ENCODE measurements around the gene DYNC1H1. TPM values are rescaled to one million over a fixed set of nuclear protein-coding genes. Genes with fewer than 3 reads are reported as not detected.
"Not testable (repeated sequence)": the region's sequence is repeated elsewhere in the genome, so short reads cannot be mapped to it uniquely, and the experiment has no call there.

The DYNC1H1 gene
- total RNA-seq, 2 experiments from 2014 or later: 223 to 241 TPM

DNA sequence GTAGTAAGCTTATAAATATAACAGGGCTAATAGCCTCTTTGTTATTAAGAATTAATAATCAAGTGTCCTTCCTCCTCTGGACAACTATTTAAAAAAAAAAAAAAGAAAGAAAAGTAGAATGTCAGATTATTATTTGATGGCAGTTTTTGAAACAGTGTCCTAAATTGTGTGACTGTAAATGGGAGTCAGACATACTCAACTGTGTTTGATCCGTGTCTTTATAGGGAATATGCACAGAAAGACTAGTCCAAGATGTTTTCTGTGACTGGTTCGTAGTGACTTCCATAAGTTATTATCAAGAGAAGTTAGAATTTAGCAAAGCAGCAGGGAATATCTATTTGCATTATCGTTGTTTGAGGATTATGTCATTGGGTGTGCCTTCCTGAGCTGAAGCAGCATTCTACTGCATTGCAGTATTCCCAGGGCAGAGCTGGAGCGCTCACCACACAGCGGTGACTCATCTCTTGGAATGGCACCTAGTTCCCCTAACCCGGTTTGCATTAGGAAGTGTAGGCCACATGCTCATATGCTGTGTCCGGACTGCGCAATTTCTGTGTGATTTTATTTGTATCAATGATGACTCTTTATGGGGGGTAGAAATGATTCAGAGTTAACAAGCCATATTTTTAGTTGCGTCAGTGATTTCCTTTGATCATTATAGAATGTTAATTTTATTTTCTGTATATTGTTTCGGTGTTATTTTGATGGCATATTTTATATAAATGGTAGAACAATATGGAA lies 7.9 kb downstream of the DYNC1H1 start:
- DNase-seq: no peak

GRCh38 chr14:101973356-101973755 lies 9.0 kb downstream of the DYNC1H1 start:
- H3K4me3 Mint-ChIP-seq: no peak overlapping the region
- H3K4me1 Mint-ChIP-seq: peaks cover 27% of the 10 kb centered on the region
- no peak for DNase-seq
- CTCF ChIA-PET: no interaction called here
- peaks cover 40% of the 10 kb centered on the region for H3K36me3 Mint-ChIP-seq (ENCODE audit: low read depth)
- H3K27me3 Mint-ChIP-seq: no peaks in the 10 kb centered on the region
- no peak overlapping the region for H3K27ac Mint-ChIP-seq
- H3K9me3 Mint-ChIP-seq: no peaks in the 10 kb centered on the region
- POLR2A ChIA-PET: no interaction called here

More for the DNA sequence above, 7.9 kb downstream of the DYNC1H1 start:
- Mint-ChIP-seq H3K27me3 (no peaks in the 10 kb centered on the region), H3K4me3 (no peak overlapping the region), H3K27ac (no peak overlapping the region), H3K36me3 (ENCODE audit: low read depth) (peaks cover 40% of the 10 kb centered on the region), H3K9me3 (no peaks in the 10 kb centered on the region), H3K4me1 (peaks cover 34% of the 10 kb centered on the region)
- POLR2A ChIA-PET: no interaction called here
- CTCF ChIA-PET: interaction anchor here (0.7 to 1.1 kb wide), 2 partner anchors 13 to 71 kb away, joined by 3 read pairs; no protein-coding TSS in a partner anchor

DNA sequence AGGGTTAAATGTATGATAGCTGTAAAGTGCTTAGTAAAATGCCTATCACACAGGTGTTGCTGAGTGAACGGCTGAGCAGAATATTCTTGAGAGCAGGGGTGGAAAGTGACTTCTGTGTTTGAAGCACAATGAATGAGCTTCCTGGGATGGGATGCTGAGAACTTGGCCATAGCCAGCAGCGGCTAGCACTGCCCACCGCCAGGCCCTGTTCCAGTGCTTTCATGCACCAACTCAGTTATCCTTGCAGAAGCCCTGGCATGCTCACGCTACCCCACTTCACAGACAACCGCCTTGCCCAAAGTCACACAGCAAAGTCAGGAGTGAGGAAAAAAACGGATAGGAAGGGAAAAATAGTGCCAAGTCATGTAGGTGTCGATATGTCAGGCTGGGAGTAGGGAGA lies 10.9 kb downstream of the DYNC1H1 start:
- no peak for DNase-seq
- Mint-ChIP-seq H3K4me1 (peaks cover 19% of the 10 kb centered on the region), H3K9me3 (no peaks in the 10 kb centered on the region), H3K27me3 (no peaks in the 10 kb centered on the region), H3K27ac (no peak overlapping the region), H3K36me3 (ENCODE audit: low read depth) (peaks cover 48% of the 10 kb centered on the region), H3K4me3 (no peak overlapping the region)
- ChIA-PET POLR2A (no interaction called here), CTCF (no interaction called here)

GRCh38 chr14:101977311-101978071 lies 13.1 kb downstream of the DYNC1H1 start:
- no peak overlapping the region for H3K4me3 Mint-ChIP-seq
- no peak for DNase-seq
- no peak overlapping the region for H3K27ac Mint-ChIP-seq
- H3K9me3 Mint-ChIP-seq: no peaks in the 10 kb centered on the region
- peaks cover 53% of the 10 kb centered on the region for H3K36me3 Mint-ChIP-seq (ENCODE audit: low read depth)
- no peaks in the 10 kb centered on the region for H3K27me3 Mint-ChIP-seq
- CTCF ChIA-PET: interaction anchor here (0.6 to 1.6 kb wide), 2 partner anchors 82 to 120 kb away, joined by 3 read pairs; no protein-coding TSS in a partner anchor
- POLR2A ChIA-PET: no interaction called here
- H3K4me1 Mint-ChIP-seq: peaks cover 8% of the 10 kb centered on the region

DNA sequence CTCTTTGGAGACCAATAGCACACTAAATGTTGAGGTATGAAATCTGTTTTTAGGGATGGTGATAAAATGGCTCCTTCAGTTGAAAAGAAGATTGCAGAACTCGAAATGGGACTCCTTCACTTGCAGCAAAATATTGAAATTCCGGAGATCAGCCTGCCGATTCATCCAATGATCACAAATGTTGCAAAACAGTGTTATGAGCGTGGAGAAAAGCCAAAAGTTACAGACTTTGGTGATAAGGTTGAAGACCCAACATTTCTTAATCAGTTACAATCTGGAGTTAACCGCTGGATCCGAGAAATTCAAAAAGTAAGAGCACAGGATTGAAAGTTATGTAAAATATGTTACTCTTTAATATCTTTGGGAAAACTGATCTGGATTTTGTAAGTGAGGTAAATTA lies 15.3 kb downstream of the DYNC1H1 start:
- Mint-ChIP-seq H3K4me1 (peaks cover 2% of the 10 kb centered on the region), H3K9me3 (no peaks in the 10 kb centered on the region), H3K4me3 (no peak overlapping the region), H3K27ac (no peak overlapping the region), H3K27me3 (no peaks in the 10 kb centered on the region), H3K36me3 (ENCODE audit: low read depth) (peaks cover 68% of the 10 kb centered on the region)
- DNase-seq: no peak
- ChIA-PET POLR2A (no interaction called here), CTCF (no interaction called here)

GRCh38 chr14:101980251-101980650 lies 15.9 kb downstream of the DYNC1H1 start:
- no peaks in the 10 kb centered on the region for H3K27me3 Mint-ChIP-seq
- no peak for DNase-seq
- no peak overlapping the region for H3K4me3 Mint-ChIP-seq
- H3K27ac Mint-ChIP-seq: no peak overlapping the region
- peaks cover 66% of the 10 kb centered on the region for H3K36me3 Mint-ChIP-seq (ENCODE audit: low read depth)
- ChIA-PET CTCF (no interaction called here), POLR2A (no interaction called here)
- H3K4me1 Mint-ChIP-seq: peaks cover 2% of the 10 kb centered on the region
- H3K9me3 Mint-ChIP-seq: no peaks in the 10 kb centered on the region

GRCh38 chr14:101980700-101981099 lies 16.3 kb downstream of the DYNC1H1 start:
- no peak overlapping the region for H3K27ac Mint-ChIP-seq
- DNase-seq: no peak

DNA sequence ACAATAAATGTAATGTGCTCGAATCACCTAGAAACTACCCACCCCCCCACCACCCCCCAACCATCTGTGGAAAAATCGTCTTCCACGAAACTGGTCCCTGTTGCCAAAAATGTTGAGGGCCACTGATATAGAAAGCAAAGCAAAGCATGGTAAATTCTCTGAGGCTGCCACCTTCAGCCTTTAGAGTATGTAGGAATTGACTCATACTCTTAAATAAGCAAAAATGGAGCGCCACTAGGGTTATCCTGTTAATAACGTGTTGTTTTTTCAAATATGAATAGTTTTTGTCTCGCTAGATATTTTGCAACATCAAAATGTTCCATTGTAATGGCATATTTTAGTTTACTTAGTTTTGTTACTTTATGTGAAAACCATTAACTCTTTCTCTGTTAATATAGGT lies 18.2 kb downstream of the DYNC1H1 start:
- Mint-ChIP-seq H3K36me3 (ENCODE audit: low read depth) (peaks cover 75% of the 10 kb centered on the region), H3K4me3 (no peak overlapping the region), H3K4me1 (peaks cover 2% of the 10 kb centered on the region), H3K27ac (no peak overlapping the region), H3K27me3 (no peaks in the 10 kb centered on the region), H3K9me3 (no peaks in the 10 kb centered on the region)
- ChIA-PET CTCF (no interaction called here), POLR2A (no interaction called here)
- DNase-seq: no peak

More at GRCh38 chr14:101980700-101981099, 16.3 kb downstream of the DYNC1H1 start:
- Mint-ChIP-seq H3K9me3 (no peaks in the 10 kb centered on the region), H3K36me3 (ENCODE audit: low read depth) (peaks cover 68% of the 10 kb centered on the region), H3K4me1 (peaks cover 2% of the 10 kb centered on the region), H3K4me3 (no peak overlapping the region), H3K27me3 (no peaks in the 10 kb centered on the region)
- ChIA-PET CTCF (no interaction called here), POLR2A (no interaction called here)

DNA sequence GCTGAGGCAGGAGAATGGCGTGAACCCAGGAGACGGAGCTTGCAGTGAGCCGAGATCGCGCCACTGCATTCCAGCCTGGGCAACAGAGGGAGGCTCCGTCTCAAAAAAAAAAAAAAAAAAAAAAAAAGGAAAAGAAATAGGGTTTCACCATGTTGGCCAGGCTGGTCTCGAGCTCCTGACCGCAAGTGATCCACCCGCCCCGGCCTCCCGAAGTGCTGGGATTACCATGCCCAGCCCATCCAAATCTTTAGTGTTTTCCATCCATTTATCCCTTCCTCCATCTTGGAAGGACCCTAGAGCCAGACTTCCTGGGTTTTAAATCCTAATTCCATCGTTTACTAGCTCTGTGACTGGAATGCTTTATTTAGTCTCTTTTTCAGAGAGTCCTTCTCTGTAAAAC lies 20.5 kb downstream of the DYNC1H1 start:
- POLR2A ChIA-PET, H3K27ac Mint-ChIP-seq, DNase-seq, H3K27me3 Mint-ChIP-seq, H3K4me3 Mint-ChIP-seq, H3K9me3 Mint-ChIP-seq: not testable (repeated sequence)
- CTCF ChIA-PET: interaction anchor here (0.6 to 0.7 kb wide), 2 partner anchors 22 to 295 kb away, joined by 3 read pairs; no protein-coding TSS in a partner anchor
- Mint-ChIP-seq H3K4me1 (peaks cover 10% of the 10 kb centered on the region), H3K36me3 (ENCODE audit: low read depth) (peaks cover 78% of the 10 kb centered on the region)

DNA sequence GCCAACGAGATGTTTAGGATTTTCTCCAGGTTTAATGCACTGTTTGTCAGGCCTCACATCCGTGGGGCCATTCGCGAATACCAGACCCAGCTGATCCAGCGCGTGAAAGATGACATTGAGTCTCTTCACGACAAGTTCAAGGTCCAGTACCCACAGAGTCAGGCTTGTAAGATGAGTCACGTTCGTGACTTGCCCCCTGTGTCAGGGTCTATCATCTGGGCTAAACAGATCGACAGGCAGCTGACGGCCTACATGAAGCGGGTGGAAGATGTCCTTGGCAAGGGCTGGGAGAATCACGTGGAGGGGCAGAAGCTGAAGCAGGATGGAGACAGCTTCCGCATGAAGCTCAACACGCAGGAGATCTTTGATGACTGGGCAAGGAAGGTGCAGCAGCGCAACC lies 21.6 kb downstream of the DYNC1H1 start:
- POLR2A ChIA-PET: no interaction called here
- CTCF ChIA-PET: no interaction called here
- no peak overlapping the region for H3K4me3 Mint-ChIP-seq
- no peak overlapping the region for H3K27ac Mint-ChIP-seq
- peaks cover 14% of the 10 kb centered on the region for H3K4me1 Mint-ChIP-seq
- peaks cover 74% of the 10 kb centered on the region for H3K36me3 Mint-ChIP-seq (ENCODE audit: low read depth)
- H3K9me3 Mint-ChIP-seq: no peaks in the 10 kb centered on the region
- no peak for DNase-seq
- no peaks in the 10 kb centered on the region for H3K27me3 Mint-ChIP-seq

GRCh38 chr14:101986953-101987352 lies 22.6 kb downstream of the DYNC1H1 start:
- H3K27me3 Mint-ChIP-seq: no peaks in the 10 kb centered on the region
- CTCF ChIA-PET: no interaction called here
- no peak for DNase-seq
- POLR2A ChIA-PET: no interaction called here
- no peak overlapping the region for H3K27ac Mint-ChIP-seq
- H3K9me3 Mint-ChIP-seq: no peaks in the 10 kb centered on the region
- H3K36me3 Mint-ChIP-seq (ENCODE audit: low read depth): peaks cover 73% of the 10 kb centered on the region
- peaks cover 14% of the 10 kb centered on the region for H3K4me1 Mint-ChIP-seq
- H3K4me3 Mint-ChIP-seq: no peak overlapping the region

DNA sequence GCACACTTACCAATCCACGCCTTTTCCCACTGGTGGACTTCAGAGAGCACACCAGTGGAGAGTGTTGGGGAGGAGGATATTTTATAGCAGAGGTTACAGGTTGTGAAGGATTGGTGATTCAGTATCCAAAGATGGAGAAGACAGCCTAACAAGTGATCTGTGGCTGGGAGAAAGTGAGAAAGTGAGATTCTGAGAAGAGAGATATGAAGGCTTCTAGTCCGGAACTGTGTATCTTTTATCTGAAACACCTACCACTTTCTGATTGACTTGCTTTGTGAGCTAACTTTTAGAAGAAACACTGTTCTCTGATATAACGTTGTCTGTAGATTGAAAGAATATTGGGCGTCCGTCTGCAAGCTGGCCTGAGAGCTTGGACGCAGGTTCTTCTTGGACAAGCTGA lies 24.0 kb downstream of the DYNC1H1 start:
- DNase-seq: no peak
- no peaks in the 10 kb centered on the region for H3K27me3 Mint-ChIP-seq
- CTCF ChIA-PET: interaction anchor here (1.1 kb wide), 1 partner anchor 281 kb away, joined by 3 read pairs; no protein-coding TSS in a partner anchor
- POLR2A ChIA-PET: no interaction called here
- H3K27ac Mint-ChIP-seq: no peak overlapping the region
- H3K4me1 Mint-ChIP-seq: peaks cover 18% of the 10 kb centered on the region
- H3K36me3 Mint-ChIP-seq (ENCODE audit: low read depth): peaks cover 79% of the 10 kb centered on the region
- no peak overlapping the region for H3K4me3 Mint-ChIP-seq
- no peaks in the 10 kb centered on the region for H3K9me3 Mint-ChIP-seq

DNA sequence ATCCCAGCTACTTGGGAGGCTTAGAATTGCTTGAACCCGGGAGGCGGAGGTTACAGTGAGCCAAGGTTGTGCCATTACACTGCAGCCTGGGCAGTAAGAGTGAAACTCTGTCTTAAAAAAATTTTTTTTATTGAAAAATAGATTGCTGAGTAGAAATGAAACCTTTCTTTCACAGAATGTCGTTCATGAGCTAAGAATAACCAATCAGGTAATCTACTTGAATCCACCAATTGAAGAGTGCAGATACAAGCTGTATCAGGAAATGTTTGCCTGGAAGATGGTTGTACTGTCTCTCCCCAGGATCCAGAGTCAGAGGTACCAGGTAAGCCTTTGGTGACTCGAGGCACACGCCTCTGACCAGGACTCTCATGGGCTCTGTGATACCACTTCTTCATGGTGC lies 27.0 kb downstream of the DYNC1H1 start:
- Mint-ChIP-seq H3K36me3 (ENCODE audit: low read depth) (peaks cover 84% of the 10 kb centered on the region), H3K27ac (no peak overlapping the region), H3K4me3 (no peak overlapping the region), H3K4me1 (peaks cover 18% of the 10 kb centered on the region), H3K9me3 (no peaks in the 10 kb centered on the region), H3K27me3 (no peaks in the 10 kb centered on the region)
- ChIA-PET POLR2A (interaction anchor here (0.7 kb wide), 1 partner anchor 38 kb away, joined by 3 read pairs; no protein-coding TSS in a partner anchor), CTCF (interaction anchor here (0.7 to 1.6 kb wide), 3 partner anchors 30 to 105 kb away, joined by 3 to 6 read pairs (median 4); no protein-coding TSS in a partner anchor)
- no peak for DNase-seq

All from activated CD4-positive, alpha-beta memory T cell treated with anti-CD3 and anti-CD28 coated beads, Interleukin-2, amount 10 ng/mL, durations not matched to agents 7 days and 5 days (primary cell).